Fibroblast of skin of scalp (primary cell): ENCODE measurements around the gene TTL. TPM values are rescaled to one million over a fixed set of nuclear protein-coding genes. Genes with fewer than 3 reads are reported as not detected.
"Not testable (repeated sequence)": the region's sequence is repeated elsewhere in the genome, so short reads cannot be mapped to it uniquely, and the experiment has no call there.

Experiments
- DNase-seq: peaks from one replicate; pipeline ENCODE4 v3.0.0-alpha.2; 2013
- polyA plus RNA-seq, 2 experiments: library from polyadenylated mRNA; unstranded; fragments of 120-200 nt; gene quantifications; one replicate each; pipeline ENCODE4 v1.2.1, GENCODE V29; 2013; ENCODE audit not compliant: insufficient read length in 2 of 2

Gene TTL
- 31.9 TPM for polyA plus RNA-seq (2013, experiment 1 of 2; ENCODE audit: insufficient read length)
- 32.4 TPM for polyA plus RNA-seq (2013, experiment 2 of 2; ENCODE audit: insufficient read length)

DNA sequence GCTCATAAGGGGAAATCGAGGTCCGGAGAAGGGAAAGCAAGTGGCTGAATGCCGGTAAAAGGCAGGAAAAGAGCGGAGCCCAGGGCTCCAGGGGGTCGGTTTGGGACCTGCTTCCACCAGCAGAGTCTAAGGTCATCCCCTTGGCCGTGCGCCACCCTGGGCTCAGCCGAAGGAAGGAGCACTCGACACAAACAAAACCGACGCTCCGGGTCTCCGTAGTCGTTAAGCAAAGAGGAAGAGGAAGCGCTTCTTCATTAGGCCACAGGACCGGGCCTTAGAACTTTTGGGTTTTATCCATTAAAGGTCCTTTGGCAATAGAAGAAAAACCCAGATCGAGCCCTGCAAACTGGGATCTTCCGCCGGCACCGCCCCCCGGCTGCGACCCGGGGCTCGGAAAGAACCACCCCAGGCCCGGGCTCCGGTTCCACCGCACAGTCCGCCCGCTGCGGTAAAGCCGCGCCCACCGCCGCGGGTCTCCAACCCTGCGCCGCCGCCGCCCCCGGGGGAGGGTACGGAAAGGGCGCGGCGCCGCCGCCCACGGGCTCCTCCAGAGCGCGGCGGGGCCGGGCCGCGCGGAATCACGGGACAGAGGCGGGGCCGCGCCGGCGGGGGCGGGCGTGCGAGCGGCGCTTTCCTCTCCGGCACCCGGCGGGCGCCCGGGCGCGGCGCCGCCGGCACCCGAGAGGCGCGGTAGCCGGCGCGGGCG, at the start of gene TTL:
Gene TTL (plus strand): TSS at position 629 of the 706 bp plus-strand sequence. CDS start 189 bp downstream, outside the sequence.
- DNase-seq, result peak; percentile 69

DNA sequence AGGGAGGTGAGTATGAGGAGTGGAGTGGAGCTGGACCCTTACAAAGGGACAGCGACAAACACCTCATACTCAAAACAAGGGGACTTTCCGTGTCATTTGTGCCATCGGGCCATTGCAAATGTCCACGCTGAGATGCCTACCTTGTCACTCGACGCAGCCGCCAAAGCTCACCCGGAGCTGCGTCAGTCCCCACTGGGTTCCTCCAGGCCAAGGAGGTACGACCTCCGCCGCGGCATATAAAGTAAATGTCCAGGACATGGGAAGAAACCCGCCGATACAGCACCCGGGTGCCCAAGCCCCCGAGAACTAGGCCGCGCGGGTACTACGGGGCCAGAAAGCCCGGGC, 49.6 kb upstream of the TTL start:
- not testable (repeated sequence) for DNase-seq

DNA sequence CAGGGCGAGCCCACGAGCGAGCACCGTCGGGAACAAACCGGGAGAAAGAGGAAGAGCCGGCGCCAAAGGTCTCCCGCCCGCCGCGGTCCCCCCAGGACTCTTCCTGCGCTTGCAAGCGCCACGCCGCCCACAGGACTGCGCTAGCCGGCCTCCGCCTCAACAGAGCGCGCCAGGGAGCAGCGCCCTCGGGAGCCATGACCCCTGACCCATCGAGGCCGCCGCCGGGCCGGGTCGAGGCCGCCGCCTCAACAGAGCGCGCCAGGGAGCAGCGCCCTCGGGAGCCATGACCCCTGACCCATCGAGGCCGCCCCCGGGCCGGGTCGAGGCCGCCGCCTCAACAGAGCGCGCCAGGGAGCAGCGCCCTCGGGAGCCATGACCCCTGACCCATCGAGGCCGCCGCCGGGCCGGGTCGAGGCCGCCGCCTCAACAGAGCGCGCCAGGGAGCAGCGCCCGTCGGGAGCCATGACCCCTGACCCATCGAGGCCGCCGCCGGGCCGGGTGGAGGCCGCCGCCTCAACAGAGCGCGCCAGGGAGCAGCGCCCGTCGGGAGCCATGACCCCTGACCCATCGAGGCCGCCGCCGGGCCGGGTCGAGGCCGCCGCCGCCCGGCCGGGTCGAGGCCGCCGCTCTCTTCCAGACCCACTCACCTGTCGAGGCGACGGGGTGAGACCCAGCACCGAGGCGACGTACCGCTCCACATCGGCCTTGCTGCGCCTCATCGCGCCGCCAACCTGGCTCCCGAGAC, 49.0 kb upstream of the TTL start:
- peak; percentile 14 for DNase-seq

DNA sequence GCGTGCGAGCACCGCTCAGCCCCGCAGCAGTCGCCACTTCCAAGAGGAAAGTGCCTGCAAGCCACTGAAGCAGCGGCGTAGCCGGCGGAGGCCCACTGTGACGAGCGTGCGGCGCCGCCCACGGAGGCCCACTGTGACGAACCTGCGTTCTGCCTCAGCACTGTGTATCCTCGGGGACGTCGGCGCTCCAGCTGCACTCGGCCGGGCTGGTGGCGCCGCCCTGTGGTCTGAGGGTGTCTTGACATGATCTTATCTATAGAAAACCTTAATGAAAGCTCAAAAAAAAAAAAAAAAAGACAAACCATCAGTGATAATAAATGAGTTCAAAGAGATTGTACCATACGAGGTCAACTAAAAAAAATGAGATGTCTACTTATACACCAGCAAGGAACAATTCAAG, 48.5 kb upstream of the TTL start, which contains the start of gene RGPD8:
Gene RGPD8 (minus strand): TSS at position 166 of the 400 bp plus-strand sequence. CDS start 192 bp downstream, outside the sequence.
- peak; percentile 85 for DNase-seq

DNA sequence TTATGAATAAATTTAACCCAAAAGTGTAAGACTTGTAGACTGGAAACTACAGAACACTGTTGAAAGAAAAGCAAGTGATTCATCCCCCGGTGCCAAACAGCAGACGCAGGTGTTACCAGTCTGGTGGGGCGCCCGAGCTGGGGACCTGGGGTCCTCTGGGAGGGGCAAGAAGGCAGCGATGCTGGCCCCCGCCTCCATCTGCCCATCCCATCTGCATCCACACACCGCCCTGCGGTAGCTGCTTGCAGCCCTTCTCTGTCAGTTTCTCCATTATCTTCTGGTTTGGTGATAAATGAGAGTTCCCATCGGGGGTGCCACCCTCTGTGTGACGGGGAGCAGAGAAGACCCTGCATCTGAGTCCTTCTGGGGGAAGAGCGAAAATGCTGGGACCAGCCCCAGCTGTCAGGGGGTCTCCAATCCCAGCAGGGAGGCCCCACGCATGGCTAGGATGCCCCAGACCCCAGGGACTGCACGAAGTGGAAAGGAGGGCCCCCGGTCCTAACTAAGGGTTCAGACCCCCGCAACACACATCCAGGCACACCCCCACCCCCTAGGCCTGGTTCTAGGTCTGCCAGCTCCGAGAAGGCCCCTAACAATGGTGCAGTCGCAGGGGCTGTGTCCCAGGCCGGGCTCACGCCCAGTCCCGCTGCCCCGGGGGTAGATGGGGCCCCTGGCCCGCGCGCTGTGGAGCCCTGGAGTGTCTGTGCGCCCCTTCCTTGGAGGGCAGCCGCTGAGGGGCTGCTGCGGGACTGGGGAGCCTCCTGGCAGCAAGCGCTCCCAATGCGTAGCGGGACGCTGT, 47.8 kb upstream of the TTL start:
- no peak for DNase-seq

DNA sequence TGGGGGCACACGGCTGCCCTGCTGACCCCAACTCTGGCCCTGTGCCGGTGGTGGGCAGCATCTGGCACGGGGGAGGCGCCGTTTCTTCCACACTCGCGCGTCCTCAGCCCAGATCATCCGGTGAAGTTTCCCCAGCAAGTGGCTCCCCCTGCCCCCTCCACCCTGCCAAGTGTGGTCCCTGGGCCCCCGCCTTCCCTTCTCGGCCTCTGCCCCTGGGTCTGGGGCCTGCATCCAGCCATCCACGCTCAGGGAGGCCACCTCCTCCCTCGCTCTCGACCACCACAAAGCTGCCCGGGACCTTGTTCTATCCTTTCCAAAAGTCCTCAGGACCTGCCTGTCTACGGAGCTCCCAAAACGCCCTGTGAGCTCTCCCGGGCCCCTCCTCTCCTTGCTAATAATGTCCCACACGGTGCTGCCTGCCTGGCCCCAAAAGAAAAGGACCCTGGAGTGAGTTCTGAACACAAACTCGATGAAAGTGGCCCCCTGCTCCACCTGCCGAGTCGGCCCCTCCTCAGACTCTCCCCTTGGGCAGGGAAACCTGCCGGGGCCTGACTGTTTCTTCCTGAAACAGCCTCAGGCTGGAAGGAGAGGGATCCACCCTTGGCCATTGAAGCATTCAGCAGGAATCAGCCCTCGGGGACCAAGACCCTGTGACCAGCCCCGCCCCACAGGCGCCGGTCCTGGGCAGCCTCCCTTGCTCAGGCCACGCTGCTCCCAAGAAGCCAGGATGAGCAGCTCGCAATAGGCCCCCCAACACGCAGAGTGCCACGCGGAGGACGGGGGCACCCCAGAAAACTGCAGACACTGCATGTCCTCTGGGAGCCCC, 46.9 kb upstream of the TTL start:
- not testable (repeated sequence) for DNase-seq

DNA sequence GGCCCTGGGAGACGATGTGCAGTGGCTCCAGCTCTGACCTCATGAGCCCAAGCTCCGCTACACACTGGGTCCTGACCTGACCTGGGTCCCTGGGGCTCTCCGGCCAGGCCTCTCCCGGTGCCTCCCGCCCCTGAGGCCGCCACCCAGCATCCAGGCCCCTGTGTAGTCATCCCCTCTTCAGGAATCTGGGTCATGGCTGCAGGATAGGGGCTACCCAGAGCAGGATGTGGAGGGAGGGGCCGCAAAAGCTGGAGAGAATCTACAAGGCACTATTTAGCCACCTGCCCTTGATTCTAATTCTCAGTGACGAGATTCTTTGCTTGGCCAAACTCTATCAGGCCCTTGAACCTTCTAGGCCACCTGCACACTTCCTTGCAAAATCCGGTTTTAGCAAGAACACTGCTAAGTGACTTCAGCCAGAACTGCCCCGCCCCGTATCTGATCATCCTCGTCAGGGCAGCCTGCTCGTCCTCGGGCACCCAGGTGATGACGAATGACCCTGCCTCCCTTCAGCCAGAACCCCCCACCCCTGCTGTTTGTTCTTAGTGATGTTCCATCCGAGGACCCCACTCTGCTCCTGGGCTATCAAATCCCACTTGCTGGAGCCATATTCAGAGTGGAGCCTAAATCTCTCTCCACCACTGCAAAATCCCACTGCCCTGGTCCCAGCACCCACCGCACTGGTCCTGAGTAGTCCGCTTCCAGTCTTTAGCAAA, 46.1 kb upstream of the TTL start:
- not testable (repeated sequence) for DNase-seq

DNA sequence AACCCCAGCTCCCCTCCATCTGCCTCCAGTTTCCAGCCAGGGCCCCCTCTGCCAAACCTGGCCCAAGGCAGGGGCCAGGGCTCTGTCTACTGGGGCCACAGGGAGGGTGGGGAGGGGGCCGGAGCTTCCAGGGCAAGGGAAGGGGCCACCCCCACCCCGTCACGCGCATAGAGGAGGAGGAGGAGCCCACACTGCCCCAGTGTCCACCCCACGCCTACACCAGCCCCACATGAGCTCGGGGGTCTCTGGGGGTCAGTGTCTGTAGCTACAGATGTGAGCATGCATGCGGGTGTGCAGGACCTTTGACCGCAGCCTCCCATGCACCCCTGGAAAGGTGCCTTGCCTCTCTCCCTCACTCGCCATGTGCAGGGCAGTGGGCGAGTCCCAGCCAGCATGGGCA, 45.0 kb upstream of the TTL start:
- not testable (repeated sequence) for DNase-seq

DNA sequence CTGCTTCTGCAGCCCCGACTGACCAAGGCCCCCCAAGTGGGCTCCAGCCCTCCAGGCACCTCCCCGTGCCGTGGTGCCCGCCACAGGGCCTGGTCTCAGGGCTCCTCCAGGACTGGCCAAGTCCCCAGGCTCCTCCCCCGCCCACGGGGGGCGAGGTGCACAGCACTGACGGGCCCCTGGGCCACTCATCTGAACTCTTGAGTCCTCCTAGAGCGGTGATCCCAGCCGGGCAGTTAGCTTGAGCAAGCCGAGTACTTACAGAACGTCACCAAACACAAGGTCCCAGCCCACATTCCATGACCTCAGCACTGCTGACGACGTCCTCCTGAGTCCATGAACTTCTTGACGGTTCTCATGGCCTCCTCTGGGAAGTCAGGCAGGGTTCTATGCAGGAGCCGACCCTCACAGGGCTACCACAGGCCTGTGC, 44.5 kb upstream of the TTL start:
- DNase-seq, result peak; percentile 10

DNA sequence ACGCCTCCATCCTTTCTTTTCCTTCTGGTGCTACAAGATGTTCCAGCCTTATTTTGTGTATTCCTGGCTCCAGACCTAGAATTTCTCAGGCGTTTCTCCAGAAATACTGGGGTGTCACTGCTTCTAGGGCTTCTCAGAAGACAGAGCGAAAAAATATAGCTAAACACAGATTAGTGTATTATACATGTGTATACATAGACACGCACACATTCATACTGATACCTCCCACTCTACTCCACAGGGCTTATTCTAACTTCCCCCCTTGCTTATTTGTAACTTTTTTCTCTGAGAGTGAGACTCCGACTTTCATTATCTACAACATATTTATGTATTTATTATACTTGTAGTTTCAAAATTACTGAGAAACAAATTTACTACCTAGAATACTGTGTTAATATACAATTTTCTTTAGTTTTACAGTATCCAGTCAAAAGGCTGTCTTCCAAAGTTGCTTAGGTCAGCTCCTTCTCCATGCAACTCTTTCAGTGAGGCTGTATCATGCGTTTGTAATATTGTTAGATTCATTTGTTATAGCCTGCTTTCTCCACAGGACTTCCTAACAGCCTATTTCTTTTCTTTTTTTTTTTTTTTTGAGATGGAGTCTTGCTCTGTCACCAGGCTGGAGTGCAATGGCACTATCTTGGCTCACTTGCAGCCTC, 43.2 kb upstream of the TTL start:
- not testable (repeated sequence) for DNase-seq

DNA sequence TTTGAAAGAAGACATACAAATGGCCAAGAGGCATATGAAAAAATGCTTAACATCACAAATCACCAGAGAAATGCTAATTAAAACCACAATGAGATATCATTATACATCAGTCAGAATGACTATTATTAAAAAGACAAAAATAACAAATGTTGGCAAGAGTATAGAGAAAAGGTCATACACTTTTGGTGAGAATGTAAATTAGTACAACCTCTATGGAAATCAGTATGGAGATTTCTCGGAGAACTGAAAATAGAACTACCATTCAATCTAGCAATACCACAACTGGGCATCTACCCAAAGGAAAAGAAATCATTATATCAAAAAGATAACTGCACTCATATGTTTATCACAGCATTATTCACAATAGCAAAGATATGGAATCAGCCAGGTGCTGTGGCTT, 37.7 kb upstream of the TTL start:
- DNase-seq, result not testable (repeated sequence)

DNA sequence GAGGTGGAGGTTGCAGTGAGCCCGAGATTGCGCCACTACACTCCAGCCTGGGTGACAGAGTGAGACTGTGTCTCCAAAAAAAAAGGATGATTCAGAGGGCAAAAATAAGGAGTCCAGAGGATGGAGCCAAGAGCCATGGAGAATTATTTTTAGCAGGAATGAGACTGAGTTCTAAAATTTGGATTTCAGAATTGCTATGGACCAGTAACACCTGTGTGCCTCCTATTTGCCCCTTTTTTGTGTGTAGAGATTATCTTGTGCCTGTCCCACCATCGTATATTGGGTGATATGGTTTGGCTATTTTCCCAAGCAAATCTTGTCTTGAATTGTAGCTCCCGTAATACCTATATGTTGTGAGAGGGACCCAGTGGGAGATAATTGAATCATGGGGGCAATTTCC, 32.1 kb upstream of the TTL start:
- DNase-seq, result no peak

DNA sequence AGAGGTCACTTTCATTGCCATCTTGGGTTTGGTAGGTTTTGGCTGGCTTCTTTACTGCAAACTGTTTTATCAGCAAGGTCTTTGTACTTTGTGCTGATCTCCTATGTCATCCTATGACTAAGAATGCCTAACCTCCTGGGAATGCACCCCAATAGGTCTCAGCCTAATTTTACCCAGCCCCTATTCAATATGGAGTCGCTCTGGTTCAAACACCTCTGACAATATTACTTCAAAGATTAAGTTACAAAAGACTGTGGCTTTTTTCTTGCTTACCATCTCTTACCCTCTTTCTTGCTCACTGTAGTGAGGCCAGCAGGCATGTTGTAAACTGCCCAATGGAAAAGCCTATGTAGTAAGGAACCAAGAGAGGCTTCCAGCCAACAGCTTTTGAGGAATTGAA, 30.6 kb upstream of the TTL start:
- no peak for DNase-seq

DNA sequence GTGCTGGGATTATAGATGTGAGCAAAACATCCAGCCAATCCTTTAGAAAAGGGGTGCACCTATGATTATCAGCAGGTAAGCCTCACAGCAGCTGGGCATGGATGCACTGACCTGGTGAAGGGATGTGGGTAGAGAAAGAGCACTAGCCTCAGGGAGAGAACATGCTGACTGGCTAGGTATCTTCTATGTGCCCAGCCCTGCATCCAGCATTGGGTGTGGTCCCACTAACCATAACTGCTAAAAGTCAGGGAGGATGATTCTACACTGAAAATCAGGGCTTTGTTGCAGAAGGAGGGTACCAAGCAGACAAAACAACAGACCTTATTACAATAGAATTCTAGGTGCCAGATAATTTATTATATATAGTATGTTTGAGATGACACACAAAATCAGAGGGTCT, 27.4 kb upstream of the TTL start:
- no peak for DNase-seq

DNA sequence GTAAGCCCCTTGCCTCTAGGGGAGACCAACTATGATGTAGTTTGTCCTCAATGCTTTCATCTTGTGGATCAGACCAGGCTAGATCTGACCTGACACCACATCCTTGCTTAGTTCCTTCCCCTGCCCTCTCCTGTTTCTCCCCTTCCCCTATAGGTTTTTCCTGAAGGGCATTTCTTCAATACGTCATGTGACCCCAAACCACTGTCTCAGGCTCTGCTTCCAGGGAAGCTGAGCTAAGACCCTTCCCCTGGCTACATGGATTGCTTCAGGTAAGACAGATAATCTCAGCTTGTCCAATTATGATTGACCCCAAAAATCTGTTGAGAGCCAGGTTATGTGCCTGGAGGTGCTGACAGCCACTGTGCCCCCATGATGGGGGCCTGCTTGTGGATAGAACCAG, 22.6 kb upstream of the TTL start:
- DNase-seq, result no peak

DNA sequence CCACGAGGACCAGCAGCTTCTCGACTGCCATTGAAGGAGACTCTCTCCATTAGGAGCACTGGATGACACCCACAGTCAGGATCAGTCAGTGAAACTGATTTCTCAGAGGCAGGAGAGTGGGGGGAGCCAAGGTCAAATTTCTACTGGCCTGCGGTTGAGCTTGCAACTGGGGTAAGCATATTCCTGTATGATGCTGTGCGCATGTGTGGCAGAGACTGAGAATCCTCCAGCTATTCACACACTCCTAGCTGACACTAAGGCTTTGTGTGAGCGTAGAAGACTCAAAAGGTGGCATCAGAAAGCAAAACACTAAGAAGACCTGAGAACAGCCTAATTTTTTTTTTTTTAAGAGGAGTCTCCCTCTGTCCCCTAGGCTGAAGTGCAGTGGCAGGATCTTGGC, 19.8 kb upstream of the TTL start:
- DNase-seq, result no peak

DNA sequence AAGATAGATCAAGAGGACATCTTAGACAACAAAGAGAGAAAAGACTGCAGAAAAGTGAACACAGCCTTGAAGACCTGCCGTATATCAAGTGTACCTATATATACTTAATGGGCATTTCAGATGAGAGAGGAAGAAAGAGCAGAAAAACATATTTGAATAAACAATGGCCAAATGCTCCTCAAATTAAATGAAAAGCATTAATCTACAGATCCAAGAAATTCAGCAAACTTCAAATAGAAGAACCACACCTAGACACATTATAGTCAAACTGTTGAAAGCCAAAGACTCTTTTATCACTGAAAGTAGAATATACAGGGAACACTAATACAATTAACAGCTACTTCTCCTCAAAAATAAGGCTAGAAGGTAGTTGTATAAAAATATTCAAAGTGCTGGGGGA, 18.7 kb upstream of the TTL start:
- no peak for DNase-seq

DNA sequence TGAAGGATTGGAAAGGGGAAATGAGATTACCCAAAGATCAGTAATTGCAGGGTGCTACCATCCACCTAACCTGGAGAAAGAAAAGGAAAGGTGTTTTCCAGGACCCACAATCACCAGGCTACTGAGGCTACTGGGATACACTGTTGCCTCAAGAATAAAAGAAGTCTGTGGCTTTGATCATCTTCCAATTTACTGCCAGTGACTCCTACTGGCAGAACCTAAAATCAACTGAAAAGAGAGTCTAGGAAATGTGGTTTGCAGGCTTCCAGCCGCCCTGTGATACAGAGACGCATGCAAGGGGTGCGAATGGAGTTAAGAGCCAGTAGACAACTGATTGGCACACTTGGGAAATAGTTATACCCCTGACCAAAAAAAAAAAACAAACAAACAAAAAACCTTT, 16.6 kb upstream of the TTL start:
- no peak for DNase-seq

DNA sequence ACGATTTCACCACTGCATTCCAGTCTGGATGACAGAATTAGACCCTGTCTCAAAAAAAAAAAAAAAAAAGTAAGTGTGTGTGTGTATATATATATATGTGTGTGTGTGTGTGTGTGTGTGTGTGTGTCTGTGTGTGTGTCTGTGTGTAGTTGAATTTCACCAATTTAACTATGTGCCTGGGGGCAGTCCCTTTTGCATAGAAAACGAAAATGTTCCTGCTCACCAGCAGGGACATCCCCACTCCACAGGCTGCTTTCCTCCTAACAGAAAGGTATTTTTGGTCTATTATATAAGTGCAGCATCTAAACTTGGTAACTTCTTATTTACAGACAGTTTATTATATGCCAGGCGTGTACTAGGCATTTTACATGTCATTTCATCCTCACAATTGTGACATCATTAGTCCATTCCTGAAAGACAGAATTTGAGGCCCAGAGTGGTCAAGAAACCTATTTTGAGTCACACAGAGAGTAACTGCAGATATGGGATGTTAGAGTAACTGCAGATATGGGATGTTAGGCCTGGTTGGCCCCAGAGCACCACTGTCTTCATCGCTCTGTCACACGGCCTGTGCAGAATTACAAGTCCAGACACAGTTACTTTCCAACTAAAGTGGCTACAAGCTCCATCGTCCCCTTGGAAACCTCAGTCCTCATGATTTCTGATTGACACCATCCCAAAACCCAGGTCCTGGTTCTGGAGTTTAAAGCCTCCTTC, 9.3 kb upstream of the TTL start:
- DNase-seq, result no peak

DNA sequence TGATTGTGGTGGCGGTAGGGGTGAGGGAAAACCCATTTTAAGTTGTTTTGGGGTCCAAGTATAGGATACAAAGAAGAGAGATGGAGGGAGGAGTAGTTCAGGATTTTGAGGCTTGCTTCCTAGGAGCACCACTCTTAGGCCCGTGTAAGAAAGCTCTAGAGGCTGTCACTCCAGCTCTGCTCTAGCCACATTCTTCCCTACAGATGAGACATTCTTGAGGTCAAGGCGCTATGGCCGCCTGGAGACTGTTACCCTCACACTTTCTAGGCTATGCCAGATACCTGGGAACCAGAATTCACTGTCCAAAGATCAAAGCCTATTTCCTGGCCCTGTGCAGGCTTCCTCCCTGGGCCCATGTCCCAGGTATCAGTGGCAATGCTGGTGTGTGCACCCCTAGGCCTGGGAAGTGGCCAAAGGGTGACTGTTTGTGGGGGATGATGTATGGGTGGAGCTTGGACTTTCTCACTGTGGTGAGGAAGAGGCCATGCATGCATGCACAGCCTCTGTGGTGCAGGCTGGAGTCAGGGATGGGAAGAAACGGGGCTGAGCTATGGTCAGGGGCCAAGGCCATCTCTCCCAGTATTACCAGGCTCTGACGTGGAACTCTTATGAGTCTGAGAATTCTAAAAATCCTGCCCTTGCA, 7.0 kb upstream of the TTL start:
- DNase-seq, result no peak
